ENCODE measurements around the gene QKI.

The QKI gene

DNA sequence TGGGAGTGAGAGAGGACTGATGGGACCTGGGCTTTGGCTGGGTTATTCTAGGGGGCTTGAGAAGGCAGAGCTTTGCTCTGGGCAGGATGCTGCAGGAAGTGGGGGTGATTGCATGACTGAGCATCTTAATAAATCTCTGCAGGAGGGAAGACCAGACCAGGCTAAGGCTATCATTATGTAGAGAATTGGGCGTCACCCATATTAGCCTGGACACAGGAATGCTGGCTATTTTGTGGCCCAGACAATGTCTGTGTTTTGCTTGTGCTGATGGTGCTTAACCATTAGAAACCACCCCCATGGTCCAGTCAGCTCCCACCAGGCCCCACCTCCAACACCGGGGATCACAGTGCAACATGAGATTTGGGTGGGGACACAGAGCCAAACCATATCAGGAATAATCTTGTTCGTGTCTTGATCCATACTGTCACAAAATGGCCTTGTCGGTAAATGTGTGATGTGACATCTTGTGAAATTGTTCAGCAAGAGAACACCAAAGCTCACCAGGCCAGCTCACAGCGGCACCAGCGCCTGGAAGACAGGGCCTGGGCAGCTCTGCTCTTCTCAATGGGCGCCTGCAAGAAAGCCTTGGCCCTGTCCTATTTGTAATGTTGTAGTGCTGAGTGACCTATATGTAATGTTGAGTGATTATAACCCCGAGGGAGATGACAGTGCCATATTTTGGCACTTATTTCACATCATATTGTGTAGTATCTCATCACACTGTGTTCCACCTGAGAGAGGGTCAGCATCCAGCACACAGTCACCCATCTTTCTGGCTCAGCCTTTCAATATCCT, 211.8 kb downstream of the QKI start:
- Histone ChIP-seq H3K4me1 (no peaks in the 10 kb centered on the region), H3K4me3 (no peak overlapping the region), H3K36me3 (peaks cover 0 to 3% (median 0%) of the 10 kb centered on the region in 3 donors), H3K27ac (no peak overlapping the region), H3K9me3 (peaks cover 0 to 20% (median 4%) of the 10 kb centered on the region in 3 donors), H3K27me3 (peaks cover 0 to 13% of the 10 kb centered on the region in 2 donors)
- TF ChIP-seq, protein P1, sequence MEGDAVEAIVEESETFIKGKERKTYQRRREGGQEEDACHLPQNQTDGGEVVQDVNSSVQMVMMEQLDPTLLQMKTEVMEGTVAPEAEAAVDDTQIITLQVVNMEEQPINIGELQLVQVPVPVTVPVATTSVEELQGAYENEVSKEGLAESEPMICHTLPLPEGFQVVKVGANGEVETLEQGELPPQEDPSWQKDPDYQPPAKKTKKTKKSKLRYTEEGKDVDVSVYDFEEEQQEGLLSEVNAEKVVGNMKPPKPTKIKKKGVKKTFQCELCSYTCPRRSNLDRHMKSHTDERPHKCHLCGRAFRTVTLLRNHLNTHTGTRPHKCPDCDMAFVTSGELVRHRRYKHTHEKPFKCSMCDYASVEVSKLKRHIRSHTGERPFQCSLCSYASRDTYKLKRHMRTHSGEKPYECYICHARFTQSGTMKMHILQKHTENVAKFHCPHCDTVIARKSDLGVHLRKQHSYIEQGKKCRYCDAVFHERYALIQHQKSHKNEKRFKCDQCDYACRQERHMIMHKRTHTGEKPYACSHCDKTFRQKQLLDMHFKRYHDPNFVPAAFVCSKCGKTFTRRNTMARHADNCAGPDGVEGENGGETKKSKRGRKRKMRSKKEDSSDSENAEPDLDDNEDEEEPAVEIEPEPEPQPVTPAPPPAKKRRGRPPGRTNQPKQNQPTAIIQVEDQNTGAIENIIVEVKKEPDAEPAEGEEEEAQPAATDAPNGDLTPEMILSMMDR (IDR thresholded peaks at IDR 0.05): no peak
- intact Hi-C loops (cut with DNase I; ENCODE audit: low total_unique reads): no loop called here
- DNase-seq: peak in 1 of 2 donors; percentile 31

DNA sequence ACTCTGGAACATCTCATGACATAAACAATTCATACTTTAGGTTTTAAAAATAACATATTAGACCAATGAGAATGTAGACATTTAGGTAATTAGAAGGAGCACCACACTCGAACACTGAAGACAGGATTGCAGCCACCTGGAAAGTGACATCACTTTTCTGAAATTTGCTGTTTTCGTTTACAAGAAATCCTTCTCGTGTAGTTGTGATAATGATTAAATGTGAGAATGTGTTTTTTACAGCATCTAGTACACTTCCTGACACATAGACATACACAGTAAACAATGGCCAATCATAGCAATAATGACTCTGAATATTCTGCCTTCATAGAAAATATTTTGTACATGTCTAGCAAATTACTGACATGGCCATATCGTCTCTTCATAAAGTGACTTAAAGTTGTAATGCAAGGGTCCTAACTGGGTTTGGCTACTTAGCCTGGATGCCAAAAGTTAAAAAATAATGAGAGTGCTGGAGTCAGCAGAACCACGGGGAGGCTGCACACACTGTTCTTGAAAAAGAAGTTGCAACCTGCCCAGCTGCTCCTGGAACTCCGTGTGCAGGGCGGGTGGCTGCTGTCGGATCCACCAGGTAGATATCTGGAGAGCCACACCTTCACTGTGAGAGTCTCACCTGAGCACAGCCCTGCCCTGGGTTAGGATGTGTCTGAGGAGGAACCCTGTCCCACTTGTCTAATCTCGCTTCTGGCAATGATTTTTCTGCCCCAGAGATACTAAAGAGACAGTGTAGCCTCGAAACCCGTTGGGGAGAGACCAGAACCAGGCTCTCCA, 212.9 kb downstream of the QKI start:
- intact Hi-C loops (cut with DNase I; ENCODE audit: low total_unique reads): no loop called here
- peak in 1 of 2 donors; percentile 25 for DNase-seq
- H3K4me3 ChIP-seq: no peak overlapping the region
- H3K27me3 ChIP-seq: peaks cover 0 to 18% of the 10 kb centered on the region in 2 donors
- peaks cover 0 to 20% (median 4%) of the 10 kb centered on the region in 3 donors for H3K9me3 ChIP-seq
- no peaks in the 10 kb centered on the region for H3K4me1 ChIP-seq
- TF ChIP-seq, protein P1 (IDR thresholded peaks at IDR 0.05): no peak
- H3K27ac ChIP-seq: no peak overlapping the region
- H3K36me3 ChIP-seq: peaks cover 0 to 3% (median 0%) of the 10 kb centered on the region in 3 donors

Data from tibial artery (tissue), 4 donors.